ENCODE results near the gene RGS7BP.

The RGS7BP gene

GRCh38 chr5:64513492-64513891 is 7.7 kb downstream of the RGS7BP start:
- in situ Hi-C loops (cut with MboI; ENCODE audit: low pct_unique_long_range_greater_than_20kb, low sequenced_read_pairs, unreplicated experiment): no loop called here
- no peak for TF ChIP-seq CTCF (IDR thresholded peaks at IDR 0.05; ENCODE audit: extremely low read depth, insufficient read depth, missing control alignments)
- no peak for DNase-seq (ENCODE audit: low spot score)

- in situ Hi-C loops (cut with MboI; ENCODE audit: low pct_unique_long_range_greater_than_20kb, low sequenced_read_pairs, unreplicated experiment): no loop called here
- TF ChIP-seq CTCF (IDR thresholded peaks at IDR 0.05; ENCODE audit: extremely low read depth, insufficient read depth, missing control alignments): no peak
- DNase-seq (ENCODE audit: low spot score): no peak
Observed at GRCh38 chr5:64514612-64515011, 8.8 kb downstream of the RGS7BP start.

GRCh38 chr5:64516216-64516615 is 10.4 kb downstream of the RGS7BP start:
- TF ChIP-seq CTCF (IDR thresholded peaks at IDR 0.05; ENCODE audit: extremely low read depth, insufficient read depth, missing control alignments): no peak
- no peak for DNase-seq (ENCODE audit: low spot score)
- in situ Hi-C loops (cut with MboI; ENCODE audit: low pct_unique_long_range_greater_than_20kb, low sequenced_read_pairs, unreplicated experiment): no loop called here

GRCh38 chr5:64518793-64519192 is 13.0 kb downstream of the RGS7BP start:
- DNase-seq (ENCODE audit: low spot score): no peak
- in situ Hi-C loops (cut with MboI; ENCODE audit: low pct_unique_long_range_greater_than_20kb, low sequenced_read_pairs, unreplicated experiment): no loop called here
- no peak for TF ChIP-seq CTCF (IDR thresholded peaks at IDR 0.05; ENCODE audit: extremely low read depth, insufficient read depth, missing control alignments)

- no peak for TF ChIP-seq CTCF (IDR thresholded peaks at IDR 0.05; ENCODE audit: extremely low read depth, insufficient read depth, missing control alignments)
- in situ Hi-C loops (cut with MboI; ENCODE audit: low pct_unique_long_range_greater_than_20kb, low sequenced_read_pairs, unreplicated experiment): no loop called here
- DNase-seq (ENCODE audit: low spot score): no peak
Observed at GRCh38 chr5:64519263-64519662, 13.4 kb downstream of the RGS7BP start.

GRCh38 chr5:64526734-64527439 is 21.1 kb downstream of the RGS7BP start:
- in situ Hi-C loops (cut with MboI; ENCODE audit: low pct_unique_long_range_greater_than_20kb, low sequenced_read_pairs, unreplicated experiment): no loop called here
- DNase-seq (ENCODE audit: low spot score): no peak
- TF ChIP-seq CTCF (IDR thresholded peaks at IDR 0.05; ENCODE audit: extremely low read depth, insufficient read depth, missing control alignments): no peak

Measured in GM13977 (cell line).